ENCODE data around the gene ADAMTS14. TPM values are rescaled to one million over a fixed set of nuclear protein-coding genes. Genes with fewer than 3 reads are reported as not detected.

ADAMTS14 gene
- total and polyA plus RNA-seq, 12 donors: under 0.01 to 1.2 (median 0.34) TPM; not detected in 3

DNA sequence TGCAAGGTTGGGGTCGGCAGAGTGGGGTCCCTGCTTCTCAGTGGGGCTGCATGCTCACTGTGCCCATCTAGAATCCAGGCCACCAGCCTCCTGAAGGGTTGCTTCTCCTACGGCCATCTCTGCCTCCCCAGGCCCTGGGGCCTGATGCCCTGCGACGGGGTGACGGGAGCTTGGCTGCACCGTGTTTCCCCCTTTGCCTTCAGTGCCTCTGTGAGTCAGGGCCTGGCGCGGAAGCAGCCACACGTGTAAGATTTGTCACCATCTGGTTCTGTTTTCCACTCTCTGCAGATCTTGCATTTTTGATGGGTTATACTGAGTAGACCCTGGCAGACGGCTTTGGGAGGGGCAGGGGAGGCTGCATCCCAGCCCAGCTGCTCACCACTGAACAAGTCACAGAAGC, 7.2 kb downstream of the ADAMTS14 start:
- H3K27ac ChIP-seq: no peak overlapping the region
- no peaks in the 10 kb centered on the region for H3K27me3 ChIP-seq
- DNase-seq: no peak
- no peak for TF ChIP-seq POLR2A (IDR thresholded peaks at IDR 0.05)
- TF ChIP-seq, protein P1, sequence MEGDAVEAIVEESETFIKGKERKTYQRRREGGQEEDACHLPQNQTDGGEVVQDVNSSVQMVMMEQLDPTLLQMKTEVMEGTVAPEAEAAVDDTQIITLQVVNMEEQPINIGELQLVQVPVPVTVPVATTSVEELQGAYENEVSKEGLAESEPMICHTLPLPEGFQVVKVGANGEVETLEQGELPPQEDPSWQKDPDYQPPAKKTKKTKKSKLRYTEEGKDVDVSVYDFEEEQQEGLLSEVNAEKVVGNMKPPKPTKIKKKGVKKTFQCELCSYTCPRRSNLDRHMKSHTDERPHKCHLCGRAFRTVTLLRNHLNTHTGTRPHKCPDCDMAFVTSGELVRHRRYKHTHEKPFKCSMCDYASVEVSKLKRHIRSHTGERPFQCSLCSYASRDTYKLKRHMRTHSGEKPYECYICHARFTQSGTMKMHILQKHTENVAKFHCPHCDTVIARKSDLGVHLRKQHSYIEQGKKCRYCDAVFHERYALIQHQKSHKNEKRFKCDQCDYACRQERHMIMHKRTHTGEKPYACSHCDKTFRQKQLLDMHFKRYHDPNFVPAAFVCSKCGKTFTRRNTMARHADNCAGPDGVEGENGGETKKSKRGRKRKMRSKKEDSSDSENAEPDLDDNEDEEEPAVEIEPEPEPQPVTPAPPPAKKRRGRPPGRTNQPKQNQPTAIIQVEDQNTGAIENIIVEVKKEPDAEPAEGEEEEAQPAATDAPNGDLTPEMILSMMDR (IDR thresholded peaks at IDR 0.05): no peak
- 83 to 86% (median 86%) methylated on average over 9 to 10 of the region's 10 CpGs for WGBS, 4 donors
- no peaks in the 10 kb centered on the region for H3K36me3 ChIP-seq (replicated peaks in 1 of 2)
- no peaks in the 10 kb centered on the region for H3K4me1 ChIP-seq (replicated peaks in 1 of 2)
- no peaks in the 10 kb centered on the region for H3K9me3 ChIP-seq (replicated peaks in 1 of 3)
- H3K4me3 ChIP-seq: no peak overlapping the region
- intact Hi-C loops (cut with DNase I): no loop called here

GRCh38 chr10:70680899-70681730, 8.8 kb downstream of the ADAMTS14 start:
- H3K9me3 ChIP-seq (replicated peaks in 1 of 3): no peaks in the 10 kb centered on the region
- no peaks in the 10 kb centered on the region for H3K4me1 ChIP-seq (replicated peaks in 1 of 2)
- no peak overlapping the region for H3K4me3 ChIP-seq
- no peak for DNase-seq
- H3K27me3 ChIP-seq: no peaks in the 10 kb centered on the region
- no peaks in the 10 kb centered on the region for H3K36me3 ChIP-seq (replicated peaks in 1 of 2)
- no peak for TF ChIP-seq POLR2A (IDR thresholded peaks at IDR 0.05)
- no peak overlapping the region for H3K27ac ChIP-seq
- intact Hi-C loops (cut with DNase I): no loop called here
- 68 to 79% (median 73%) methylated on average over 6 to 11 of the region's 11 CpGs for WGBS, 4 donors

DNA sequence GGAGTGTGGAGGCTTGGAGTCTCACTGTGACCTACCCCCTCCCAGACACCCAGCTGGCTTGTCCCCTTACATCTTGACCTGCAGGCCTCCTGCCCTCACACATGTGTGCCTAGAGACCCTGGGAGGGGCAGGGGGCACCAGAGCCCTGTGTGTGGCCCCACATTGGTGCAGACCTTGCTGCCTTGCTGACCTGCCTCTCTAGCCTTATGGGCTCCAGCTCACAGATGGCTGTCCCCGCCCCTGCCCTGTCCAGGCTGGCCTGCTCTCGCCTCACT, 9.4 kb downstream of the ADAMTS14 start:
- WGBS, 4 donors: 46 to 100% (median 94%) methylated on average over 2 of the region's 2 CpGs
- DNase-seq: no peak
- no peaks in the 10 kb centered on the region for H3K9me3 ChIP-seq (replicated peaks in 1 of 3)
- intact Hi-C loops (cut with DNase I): no loop called here
- no peaks in the 10 kb centered on the region for H3K4me1 ChIP-seq (replicated peaks in 1 of 2)
- no peak overlapping the region for H3K4me3 ChIP-seq
- H3K36me3 ChIP-seq (replicated peaks in 1 of 2): no peaks in the 10 kb centered on the region
- TF ChIP-seq POLR2A (IDR thresholded peaks at IDR 0.05): no peak
- no peaks in the 10 kb centered on the region for H3K27me3 ChIP-seq
- H3K27ac ChIP-seq: no peak overlapping the region

GRCh38 chr10:70682920-70683600, 10.8 kb downstream of the ADAMTS14 start:
- Histone ChIP-seq H3K27ac (no peak overlapping the region), H3K27me3 (no peaks in the 10 kb centered on the region), H3K9me3 (replicated peaks in 1 of 3) (no peaks in the 10 kb centered on the region), H3K4me1 (replicated peaks in 1 of 2) (no peaks in the 10 kb centered on the region), H3K36me3 (replicated peaks in 1 of 2) (no peaks in the 10 kb centered on the region), H3K4me3 (no peak overlapping the region)
- DNase-seq: no peak
- intact Hi-C loops (cut with DNase I): no loop called here
- TF ChIP-seq, protein P1 (IDR thresholded peaks at IDR 0.05): no peak
- TF ChIP-seq POLR2A (IDR thresholded peaks at IDR 0.05): no peak
- 79 to 85% (median 80%) methylated on average over 13 to 20 of the region's 20 CpGs for WGBS, 4 donors

DNA sequence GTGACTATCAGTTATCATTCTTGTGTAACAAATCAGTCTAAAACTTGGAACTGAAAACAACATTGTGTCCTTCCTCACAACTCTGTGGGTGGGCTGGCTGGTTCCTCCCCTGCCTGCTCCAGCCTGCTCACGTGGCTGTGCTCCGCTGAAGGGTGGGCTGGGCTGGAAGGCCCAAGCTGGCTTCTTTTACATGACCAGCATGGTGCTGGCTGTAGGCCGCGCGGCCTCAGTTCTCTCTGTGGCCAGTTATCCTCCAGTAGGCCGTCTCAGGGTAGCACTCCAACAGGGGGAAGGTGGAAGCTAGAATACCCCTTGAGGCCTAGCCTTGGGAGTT, 11.3 kb downstream of the ADAMTS14 start:
- no peak for TF ChIP-seq POLR2A (IDR thresholded peaks at IDR 0.05)
- TF ChIP-seq, protein P1 (IDR thresholded peaks at IDR 0.05): no peak
- H3K27ac ChIP-seq: no peak overlapping the region
- intact Hi-C loops (cut with DNase I): no loop called here
- no peaks in the 10 kb centered on the region for H3K4me1 ChIP-seq (replicated peaks in 1 of 2)
- H3K27me3 ChIP-seq: no peaks in the 10 kb centered on the region
- no peaks in the 10 kb centered on the region for H3K36me3 ChIP-seq (replicated peaks in 1 of 2)
- no peak overlapping the region for H3K4me3 ChIP-seq
- no peak for DNase-seq
- WGBS, 4 donors: 70 to 95% (median 81%) methylated on average over 4 to 6 of the region's 6 CpGs
- H3K9me3 ChIP-seq (replicated peaks in 1 of 3): no peaks in the 10 kb centered on the region

Measured in adrenal gland (tissue), 12 donors.